GM19328 (cell line): Measurements from ENCODE around the gene CCDC191.

Experiments
- ATAC-seq: cut with Tn5 transposase; IDR thresholded peaks from one replicate; pipeline ENCODE4 v1.9.1; 2021; ENCODE audit warnings: mild to moderate bottlenecking, moderate library complexity; ENCODE audit not compliant: unreplicated experiment

The CCDC191 gene

GRCh38 chr3:113968986-113969385, 87.3 kb downstream of the CCDC191 start:
- ATAC-seq: no peak

- no peak for ATAC-seq
These were observed 90.2 kb downstream of the CCDC191 start for GRCh38 chr3:113966172-113966571.

- ATAC-seq: no peak
These were observed 92.4 kb downstream of the CCDC191 start for GRCh38 chr3:113963879-113964278.

DNA sequence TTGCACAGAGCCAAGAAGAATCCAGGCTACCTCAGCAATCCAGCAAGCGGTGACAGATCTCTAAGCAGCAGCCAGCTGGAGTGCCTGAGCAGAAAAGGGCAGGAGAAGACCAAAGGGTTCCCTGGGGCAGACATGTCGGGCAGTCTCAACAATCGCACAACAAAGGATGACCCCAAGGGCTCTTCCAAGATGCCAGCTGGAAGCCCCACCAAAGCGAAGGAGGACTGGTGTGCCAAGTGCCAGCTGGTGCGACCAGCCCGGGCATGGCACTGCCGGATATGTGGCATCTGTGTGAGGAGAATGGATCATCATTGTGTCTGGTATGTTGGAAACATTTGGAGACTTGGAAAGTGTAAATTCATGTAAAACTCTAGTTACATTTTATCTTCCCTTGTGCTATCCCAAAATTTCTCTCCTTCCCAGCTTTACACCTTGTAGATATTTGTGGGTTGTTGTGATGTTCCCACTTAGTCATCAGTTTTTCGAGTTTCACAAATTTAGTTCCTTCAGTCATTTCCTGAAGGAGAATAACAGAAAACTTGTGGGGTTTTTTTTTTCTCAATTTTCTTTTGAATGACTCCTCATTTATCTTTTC, 102.1 kb downstream of the CCDC191 start:
- ATAC-seq: no peak

GRCh38 chr3:113953677-113954076, 102.6 kb downstream of the CCDC191 start:
- ATAC-seq: no peak

- ATAC-seq: no peak
These were observed 103.4 kb downstream of the CCDC191 start for GRCh38 chr3:113952921-113953320.

GRCh38 chr3:113948015-113948917, 108.1 kb downstream of the CCDC191 start:
- ATAC-seq: peak; percentile 52

DNA sequence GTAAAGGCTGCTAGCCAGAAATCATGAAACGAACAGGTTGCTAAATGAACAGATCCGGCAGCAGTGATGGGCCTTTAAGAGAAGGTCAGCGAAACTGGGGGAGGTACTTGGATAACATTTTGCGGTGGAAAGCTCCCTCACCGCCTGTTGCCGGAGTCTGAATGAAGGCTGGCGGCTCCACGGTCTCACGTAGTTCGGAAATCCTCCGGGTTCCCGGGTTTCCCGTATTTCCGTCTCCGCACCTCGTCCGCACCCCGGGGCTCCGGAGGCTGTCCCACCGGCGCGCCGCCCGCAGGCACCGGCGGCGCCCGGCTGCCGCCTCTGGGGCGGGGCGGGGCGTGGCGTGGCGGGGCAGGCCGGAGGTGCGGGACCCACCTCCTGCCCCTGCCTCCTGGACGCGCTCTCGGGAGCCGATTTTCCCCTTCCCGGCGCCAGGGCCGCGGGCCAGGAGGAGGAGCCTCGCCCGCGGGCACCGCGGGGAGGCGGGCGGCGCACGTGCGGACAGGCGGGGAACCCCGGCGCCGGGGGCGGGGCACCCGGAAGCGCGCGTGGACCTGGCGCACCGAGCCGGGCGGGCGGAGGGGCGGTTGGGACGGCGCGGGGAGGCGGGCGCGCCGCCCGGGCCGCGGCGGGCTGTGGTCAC, 108.8 kb downstream of the CCDC191 start, which contains the start of gene ZDHHC23:
Gene ZDHHC23 (plus strand): TSS at position 642 of the 643 bp plus-strand sequence. CDS start 790 bp downstream, outside the sequence.
- peak; percentile 77 for ATAC-seq

GRCh38 chr3:113946831-113947230, 109.5 kb downstream of the CCDC191 start:
- ATAC-seq: no peak

GRCh38 chr3:113927556-113927955, 128.8 kb downstream of the CCDC191 start:
- no peak for ATAC-seq

DNA sequence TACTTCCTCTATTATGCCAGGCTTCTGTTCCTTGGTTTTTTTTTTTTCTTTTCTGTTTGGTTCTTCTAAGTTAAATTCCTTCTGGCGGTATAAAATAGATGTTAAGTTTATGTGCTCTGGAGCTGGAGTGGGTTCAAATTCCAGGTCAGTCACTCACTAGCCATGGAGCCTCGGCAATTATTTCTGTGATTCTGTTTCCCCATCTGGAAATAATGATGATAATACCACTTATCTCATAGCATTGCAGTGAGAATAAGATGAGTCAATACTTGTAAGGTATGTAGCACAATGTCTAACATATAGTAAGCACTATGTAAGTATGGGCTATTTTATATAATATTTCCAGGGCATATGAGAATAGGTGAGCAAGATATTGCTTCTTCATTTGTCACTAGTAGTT, 141.7 kb downstream of the CCDC191 start:
- no peak for ATAC-seq
